Measurements from ENCODE around the gene ANXA8L1.

DNA sequence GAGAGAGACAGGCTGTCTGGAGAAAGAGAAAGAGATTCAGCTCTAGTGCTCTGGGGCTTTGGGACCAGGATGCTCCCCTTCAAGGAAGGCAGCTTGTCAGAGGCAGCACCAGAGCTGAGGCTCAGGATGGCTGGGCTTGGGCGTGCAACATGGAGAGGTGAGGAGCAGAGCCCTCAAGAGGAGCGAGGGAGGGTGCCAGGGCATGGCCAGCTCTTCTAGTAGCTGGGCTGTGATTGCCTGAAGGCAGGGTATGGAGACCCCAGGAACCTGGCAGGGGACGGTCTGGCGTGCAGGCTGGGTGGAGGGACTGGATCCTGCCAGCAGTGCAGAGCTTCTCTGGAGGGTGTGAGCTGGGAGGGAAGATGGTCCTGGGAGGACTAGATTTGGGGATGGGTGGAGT is 48.6 kb upstream of the ANXA8L1 start:
- TF ChIP-seq, protein P1, sequence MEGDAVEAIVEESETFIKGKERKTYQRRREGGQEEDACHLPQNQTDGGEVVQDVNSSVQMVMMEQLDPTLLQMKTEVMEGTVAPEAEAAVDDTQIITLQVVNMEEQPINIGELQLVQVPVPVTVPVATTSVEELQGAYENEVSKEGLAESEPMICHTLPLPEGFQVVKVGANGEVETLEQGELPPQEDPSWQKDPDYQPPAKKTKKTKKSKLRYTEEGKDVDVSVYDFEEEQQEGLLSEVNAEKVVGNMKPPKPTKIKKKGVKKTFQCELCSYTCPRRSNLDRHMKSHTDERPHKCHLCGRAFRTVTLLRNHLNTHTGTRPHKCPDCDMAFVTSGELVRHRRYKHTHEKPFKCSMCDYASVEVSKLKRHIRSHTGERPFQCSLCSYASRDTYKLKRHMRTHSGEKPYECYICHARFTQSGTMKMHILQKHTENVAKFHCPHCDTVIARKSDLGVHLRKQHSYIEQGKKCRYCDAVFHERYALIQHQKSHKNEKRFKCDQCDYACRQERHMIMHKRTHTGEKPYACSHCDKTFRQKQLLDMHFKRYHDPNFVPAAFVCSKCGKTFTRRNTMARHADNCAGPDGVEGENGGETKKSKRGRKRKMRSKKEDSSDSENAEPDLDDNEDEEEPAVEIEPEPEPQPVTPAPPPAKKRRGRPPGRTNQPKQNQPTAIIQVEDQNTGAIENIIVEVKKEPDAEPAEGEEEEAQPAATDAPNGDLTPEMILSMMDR (IDR thresholded peaks at IDR 0.05) = no peak
- TF ChIP-seq POLR2AphosphoS5 (IDR thresholded peaks at IDR 0.05) = no peak
- no peak for TF ChIP-seq POLR2A (IDR thresholded peaks at IDR 0.05)
